Stimulated activated CD8-positive, alpha-beta memory T cell treated with anti-CD3 and anti-CD28 coated beads, Interleukin-7, amount 100 ng/mL, for 4 hours (primary cell): ENCODE results near the gene PLCD3.

Experiments
- DNase-seq, 2 donors: peaks; one replicate each; pipeline ENCODE4 v3.0.0-alpha.2; 2020; ENCODE audit warnings: low read depth in 2 of 2

PLCD3 gene

GRCh38 chr17:45073414-45074070, 58.8 kb downstream of the PLCD3 start:
- no peak for DNase-seq

GRCh38 chr17:45070809-45071208, 61.5 kb downstream of the PLCD3 start:
- DNase-seq: no peak

GRCh38 chr17:45070001-45070400, 62.3 kb downstream of the PLCD3 start:
- no peak for DNase-seq

- no peak for DNase-seq
These were observed 64.7 kb downstream of the PLCD3 start for GRCh38 chr17:45067637-45068036.

- no peak for DNase-seq
These were observed 69.1 kb downstream of the PLCD3 start for GRCh38 chr17:45063198-45063597.

- no peak for DNase-seq
These were observed 70.6 kb downstream of the PLCD3 start for GRCh38 chr17:45061606-45062205.

- DNase-seq: peak; percentile 92 to 97
These were observed 71.3 kb downstream of the PLCD3 start, which contains the start of gene NMT1 for GRCh38 chr17:45060797-45061605. Gene NMT1, plus strand, starts transcription at chr17:45061317. Its CDS starts 13 bp downstream, at chr17:45061330.

GRCh38 chr17:45060382-45060796, 71.9 kb downstream of the PLCD3 start:
- DNase-seq: no peak
